H1 (cell line): ENCODE results near the gene RASGEF1B. TPM values are rescaled to one million over a fixed set of nuclear protein-coding genes. Genes with fewer than 3 reads are reported as not detected.
"Not testable (repeated sequence)": the region's sequence is repeated elsewhere in the genome, so short reads cannot be mapped to it uniquely, and the experiment has no call there.

Source experiments
- CTCF ChIA-PET: fragments of 300-600 bp; sonication (Branson Sonifier 250); formaldehyde crosslinking; loops from one replicate; lab custom pipeline; 2021; ENCODE audit not compliant: partially characterized antibody; lab: Charles Lee
- POLR2A ChIA-PET: fragments of 300-600 bp; sonication (Branson Sonifier 250); formaldehyde crosslinking; loops from one replicate; lab custom pipeline; 2021; ENCODE audit warnings: inconsistent platforms; ENCODE audit not compliant: partially characterized antibody; lab: Charles Lee
- DNase-seq, 2 experiments: peaks; one replicate each; pipeline versions ENCODE4 v3.0.0 to v3.0.0-alpha.2; 2010 to 2022; ENCODE audit warnings: low spot score in 2 of 2, low read depth in 1 of 2, mixed read lengths in 1 of 2
- FAIRE-seq: peaks from 2 replicates; lab custom pipeline; 2011; peaks lifted over from hg19 to GRCh38; lab: Jason Lieb, UNC
- H2AFZ ChIP-seq: 2 replicates; pipeline ENCODE4 v1.8.1; 2012; ENCODE audit warnings: low read length, inconsistent platforms
- H2AK5ac ChIP-seq: 2 replicates; pipeline ENCODE4 v1.6.1; 2013; ENCODE audit warnings: low read depth, low read length
- H2BK120ac ChIP-seq: replicated peaks from 2 replicates; pipeline ENCODE3; 2013; ENCODE audit warnings: low read depth, low read length, inconsistent platforms
- H2BK12ac ChIP-seq: 2 replicates; pipeline ENCODE4 v1.6.1; 2013; ENCODE audit warnings: low read depth, low read length
- H2BK15ac ChIP-seq: 2 replicates; pipeline ENCODE4 v1.6.1; 2013; ENCODE audit warnings: low read length
- H2BK20ac ChIP-seq: 2 replicates; pipeline ENCODE4 v1.6.1; 2013; ENCODE audit warnings: low read length
- H2BK5ac ChIP-seq: 2 replicates; pipeline ENCODE4 v1.6.1; 2013; ENCODE audit warnings: low read depth, low read length
- H3K14ac ChIP-seq: 2 replicates; pipeline ENCODE4 v1.6.1; 2013; ENCODE audit warnings: inconsistent platforms; ENCODE audit not compliant: insufficient read length
- H3K18ac ChIP-seq: 2 replicates; pipeline ENCODE4 v1.6.1; 2013; ENCODE audit warnings: low read length; ENCODE audit errors: extremely low read depth
- H3K23ac ChIP-seq: 2 replicates; pipeline ENCODE4 v1.6.1; 2013; ENCODE audit warnings: inconsistent platforms; ENCODE audit not compliant: insufficient read length
- H3K23me2 ChIP-seq: 2 replicates; pipeline ENCODE4 v1.6.1; 2013; ENCODE audit warnings: low read depth, low read length
- H3K27ac ChIP-seq: 2 replicates; pipeline ENCODE4 v1.6.1; 2011; ENCODE audit warnings: low read depth, low read length, inconsistent platforms
- H3K27me3 ChIP-seq, 4 experiments: replicated peaks in 1 of 4; 1 replicate in 1 of 4; 2 replicates in 3 of 4; pipeline versions ENCODE4 v1.6.1 to v1.8.1; 2011 to 2013; ENCODE audit warnings: low read length in 3 of 4, mild to moderate bottlenecking in 3 of 4, inconsistent platforms in 2 of 4, mixed read lengths in 2 of 4, moderate library complexity in 1 of 4; ENCODE audit not compliant: control insufficient read depth in 3 of 4, insufficient read depth in 3 of 4; ENCODE audit errors: extremely low read depth in 1 of 4
- H3K36me3 ChIP-seq, 4 experiments: 2 replicates each; pipeline versions ENCODE4 v1.6.1 to v1.8.1; 2011 to 2013; ENCODE audit warnings: mild to moderate bottlenecking in 4 of 4, low read length in 3 of 4, moderate library complexity in 2 of 4, control low read depth in 1 of 4, inconsistent platforms in 1 of 4; ENCODE audit not compliant: insufficient read depth in 4 of 4, control insufficient read depth in 2 of 4
- H3K4ac ChIP-seq: replicated peaks from 2 replicates; pipeline ENCODE3; 2013; ENCODE audit warnings: low read length, low read depth, mixed read lengths, inconsistent platforms; ENCODE audit not compliant: insufficient read length
- H3K4me1 ChIP-seq, 4 experiments: replicated peaks in 1 of 4; 1 replicate in 1 of 4; 2 replicates in 3 of 4; pipeline versions ENCODE4 v1.6.1 to v1.8.1; 2011 to 2013; ENCODE audit warnings: low read length in 3 of 4, inconsistent platforms in 2 of 4, mixed read lengths in 1 of 4; ENCODE audit not compliant: insufficient read depth in 4 of 4, control insufficient read depth in 3 of 4
- H3K4me2 ChIP-seq, 2 experiments: 2 replicates each; pipeline versions ENCODE4 v1.6.1 to v1.8.1; 2011 to 2013; ENCODE audit warnings: low read depth in 2 of 2, low read length in 2 of 2, control low read depth in 1 of 2, inconsistent platforms in 1 of 2, mild to moderate bottlenecking in 1 of 2; ENCODE audit not compliant: insufficient read depth in 1 of 2
- H3K4me3 ChIP-seq, 4 experiments: fragments of 200-600, 300-600 bp in 1 of 4; sonication (generic), shearing (Covaris generic), sonication (Bioruptor Twin) in 1 of 4; 2 replicates each; pipeline versions ENCODE4 v1.5.1 to v1.8.1; 2011 to 2016; ENCODE audit warnings: low read length in 4 of 4, low read depth in 3 of 4, control low read depth in 2 of 4, inconsistent platforms in 2 of 4, mild to moderate bottlenecking in 2 of 4, mixed read lengths in 1 of 4, moderate library complexity in 1 of 4; ENCODE audit not compliant: insufficient read depth in 2 of 4; ENCODE audit errors: extremely low read depth in 1 of 4
- H3K56ac ChIP-seq: replicated peaks from 2 replicates; pipeline ENCODE3; 2013; ENCODE audit warnings: low read depth, mild to moderate bottlenecking, mixed read lengths, low read length, inconsistent platforms; ENCODE audit not compliant: insufficient read length
- H3K79me1 ChIP-seq: 2 replicates; pipeline ENCODE4 v1.6.1; 2013; ENCODE audit warnings: low read depth, low read length, control low read depth
- H3K79me2 ChIP-seq, 2 experiments: 2 replicates each; pipeline versions ENCODE4 v1.6.1 to v1.8.1; 2012 to 2013; ENCODE audit warnings: low read length in 2 of 2, mild to moderate bottlenecking in 2 of 2, inconsistent platforms in 1 of 2; ENCODE audit not compliant: insufficient read depth in 2 of 2, control insufficient read depth in 1 of 2
- H3K9ac ChIP-seq, 4 experiments: replicated peaks in 1 of 4; 1 replicate in 1 of 4; 2 replicates in 3 of 4; pipeline versions ENCODE4 v1.6.1 to v1.8.1; 2011 to 2013; ENCODE audit warnings: low read depth in 3 of 4, low read length in 3 of 4, control low read depth in 2 of 4, mild to moderate bottlenecking in 2 of 4, moderate library complexity in 2 of 4, inconsistent platforms in 1 of 4; ENCODE audit errors: extremely low read depth in 1 of 4
- H3K9me3 ChIP-seq, 2 experiments: 2 replicates each; pipeline versions ENCODE4 v1.6.1 to v1.8.1; 2012 to 2013; ENCODE audit warnings: mild to moderate bottlenecking in 2 of 2, moderate library complexity in 2 of 2, control low read depth in 1 of 2, inconsistent platforms in 1 of 2, low read depth in 1 of 2, low read length in 1 of 2, mixed read lengths in 1 of 2; ENCODE audit not compliant: insufficient read depth in 2 of 2
- H4K20me1 ChIP-seq, 2 experiments: replicated peaks in 1 of 2; 2 replicates each; pipeline versions ENCODE3 to v1.8.1; 2011 to 2013; ENCODE audit warnings: inconsistent platforms in 2 of 2, low read length in 2 of 2, mild to moderate bottlenecking in 1 of 2; ENCODE audit not compliant: insufficient read depth in 2 of 2, control insufficient read depth in 1 of 2
- H4K5ac ChIP-seq: 2 replicates; pipeline ENCODE4 v1.6.1; 2013; ENCODE audit warnings: low read length, low read depth, mixed read lengths, inconsistent platforms; ENCODE audit not compliant: insufficient read length
- H4K8ac ChIP-seq: 2 replicates; pipeline ENCODE4 v1.8.0; 2013; ENCODE audit warnings: mild to moderate bottlenecking, moderate library complexity, low read length, inconsistent platforms; ENCODE audit not compliant: insufficient read depth; ENCODE audit errors: extremely low read depth
- H4K91ac ChIP-seq: replicated peaks from 2 replicates; pipeline ENCODE3; 2013; ENCODE audit warnings: low read length, mixed read lengths, inconsistent platforms; ENCODE audit not compliant: insufficient read length
- EP300 ChIP-seq, 2 experiments: IDR thresholded peaks; 1 replicate in 1 of 2; 2 replicates in 1 of 2; pipeline ENCODE4 v1.6.1; 2011 to 2012; ENCODE audit warnings: low read depth in 2 of 2, low read length in 2 of 2, mild to moderate bottlenecking in 2 of 2, borderline replicate concordance in 1 of 2, inconsistent platforms in 1 of 2, moderate library complexity in 1 of 2
- HDAC2 ChIP-seq, 2 experiments: fragments of 300-600 bp in 1 of 2; sonication (generic) in 1 of 2; IDR thresholded peaks; 2 replicates each; pipeline ENCODE4 v1.6.1; 2011 to 2012; ENCODE audit warnings: low read depth in 2 of 2, low read length in 2 of 2, mild to moderate bottlenecking in 2 of 2, moderate library complexity in 2 of 2, borderline replicate concordance in 1 of 2, inconsistent platforms in 1 of 2
- NRF1 ChIP-seq: IDR thresholded peaks from 2 replicates; pipeline ENCODE4 v1.6.1; 2011; ENCODE audit warnings: mild to moderate bottlenecking, low read depth, low read length, improper control_type of control experiment
- PHF8 ChIP-seq: fragments of 200-600 bp; sonication (generic); conservative IDR thresholded peaks from 2 replicates; pipeline ENCODE4 v1.7.1; 2012; ENCODE audit warnings: low read depth, mild to moderate bottlenecking, inconsistent platforms, low read length, moderate library complexity
- WGBS, 2 experiments: shearing (Covaris generic) in 1 of 2; methylation state at CpG; one replicate each; pipeline versions ENCODE4 v1.1.6 to v1.1.7; 2013 to 2015; ENCODE audit warnings: low lambda C conversion rate in 2 of 2, mixed read lengths in 2 of 2, inconsistent platforms in 1 of 2, low coverage in 1 of 2, missing lambda C conversion rate in 1 of 2; ENCODE audit not compliant: insufficient replicate concordance in 2 of 2, insufficient coverage in 1 of 2, insufficient read length in 1 of 2; ENCODE audit errors: extremely low coverage in 1 of 2, missing lambda C conversion rate in 1 of 2; 5-methylcytosine and 5-hydroxymethylcytosine counted together
- polyA plus RNA-seq, 7 experiments: library from polyadenylated mRNA; depleted of rRNA in 3 of 7; stranded (reverse) in 5 of 7; unstranded in 2 of 7; fragments of >200 nt in 5 of 7; fragments of 200-250 nt in 2 of 7; gene quantifications; 1 replicate in 5 of 7; 2 replicates in 1 of 7; 4 replicates in 1 of 7; pipeline versions ENCODE4 v1.2.1 to v1.2.3, GENCODE V29; 2011 to 2013; ENCODE audit warnings: missing spikeins in 2 of 7, mixed read lengths in 2 of 7
- total RNA-seq: library from RNA; stranded (reverse); fragmentation: NEBNext Ultra II Directional; extraction: Animal tissue kit (Norgen Biotek cat#: 25700); gene quantifications from 2 replicates; pipeline ENCODE4 v1.2.1, GENCODE V29; 2021

Gene RASGEF1B
- total and polyA plus RNA-seq, 2 of the 8 experiments (the other 6 are each of a cell fraction or from before 2014, with no cell fraction given) = 1.6 to 4.7 TPM

- TF ChIP-seq HDAC2 (IDR thresholded peaks at IDR 0.05; ENCODE audit: borderline replicate concordance in 1 of 2, low read depth in 2 of 2, low read length in 2 of 2) (no peak), PHF8 (no peak), EP300 (IDR thresholded peaks at IDR 0.05; ENCODE audit: borderline replicate concordance in 1 of 2, low read depth in 2 of 2, low read length in 2 of 2) (no peak), NRF1 (no peak)
These were observed 64.0 kb downstream of the RASGEF1B start (continued) for GRCh38 chr4:81407726-81408125.

- H3K4me2 ChIP-seq, H2AK5ac ChIP-seq, H4K8ac ChIP-seq, H3K4ac ChIP-seq, H3K23ac ChIP-seq, H3K18ac ChIP-seq, POLR2A ChIA-PET, H2BK5ac ChIP-seq, H4K91ac ChIP-seq, H2AFZ ChIP-seq, H2BK12ac ChIP-seq, H3K14ac ChIP-seq, H2BK20ac ChIP-seq, H2BK120ac ChIP-seq, H3K9me3 ChIP-seq, H3K4me1 ChIP-seq, H3K23me2 ChIP-seq, H3K79me1 ChIP-seq, H2BK15ac ChIP-seq, H3K9ac ChIP-seq, H3K36me3 ChIP-seq, H4K20me1 ChIP-seq, H3K79me2 ChIP-seq, H3K4me3 ChIP-seq, DNase-seq, H3K27me3 ChIP-seq, FAIRE-seq, H4K5ac ChIP-seq, H3K27ac ChIP-seq, H3K56ac ChIP-seq: not testable (repeated sequence)
- CTCF ChIA-PET = interaction anchor here (0.6 to 2.1 kb wide), 41 partner anchors 10 to 862 kb away, joined by 3 to 34 read pairs (median 4); no protein-coding TSS in a partner anchor
- 92% methylated on average over 11 of the region's 13 CpGs; no CpG with 5 or more reads in 1 of the 2 experiments for WGBS, 2 experiments
These were observed 65.2 kb downstream of the RASGEF1B start for GRCh38 chr4:81406481-81406880.
